ENCODE results near the gene EFCAB14.
"Not testable (repeated sequence)": the region's sequence is repeated elsewhere in the genome, so short reads cannot be mapped to it uniquely, and the experiment has no call there.

EFCAB14 gene

DNA sequence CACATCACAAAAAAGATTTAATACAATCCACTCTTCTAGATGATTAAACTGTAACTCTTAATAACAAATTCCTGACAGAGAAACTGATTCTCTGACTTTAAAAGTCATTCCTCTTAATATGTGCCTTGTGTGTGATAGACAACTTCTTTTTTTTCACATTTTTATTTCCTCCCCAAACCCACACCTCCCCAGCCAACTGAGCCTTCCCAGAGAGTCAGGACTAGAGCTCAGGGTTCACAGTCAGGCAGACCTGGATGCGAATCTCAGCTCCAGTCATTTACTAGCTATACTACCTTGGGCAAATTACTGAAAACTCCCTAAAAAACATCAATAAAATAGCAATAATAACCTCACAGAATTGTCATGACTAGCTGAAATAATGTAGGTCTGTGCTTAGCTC lies 64.9 kb downstream of the EFCAB14 start:
- Histone ChIP-seq H3K4me1 (ENCODE audit: control insufficient read depth, insufficient read depth, low read length) (peaks cover 2% of the 10 kb centered on the region), H3K36me3 (ENCODE audit: control insufficient read depth in 2 of 2, insufficient read depth in 2 of 2, low read length in 2 of 2) (peaks cover 31 to 38% of the 10 kb centered on the region in 2 donors), H3K9ac (ENCODE audit: low read length in 2 of 2) (peak overlapping the region; percentile 22 to 52), H3K27ac (ENCODE audit: low read length) (peak overlapping the region; percentile 37), H3K27me3 (ENCODE audit: control insufficient read depth in 1 of 2, insufficient read depth in 2 of 2, low read length in 2 of 2) (no peaks in the 10 kb centered on the region), H3K4me3 (ENCODE audit: low read length in 2 of 2) (peak overlapping the region in 1 of 2 donors; percentile 41), H3K9me3 (ENCODE audit: control insufficient read depth in 2 of 2, low read length in 2 of 2) (peaks cover 0 to 6% of the 10 kb centered on the region in 2 donors)

DNA sequence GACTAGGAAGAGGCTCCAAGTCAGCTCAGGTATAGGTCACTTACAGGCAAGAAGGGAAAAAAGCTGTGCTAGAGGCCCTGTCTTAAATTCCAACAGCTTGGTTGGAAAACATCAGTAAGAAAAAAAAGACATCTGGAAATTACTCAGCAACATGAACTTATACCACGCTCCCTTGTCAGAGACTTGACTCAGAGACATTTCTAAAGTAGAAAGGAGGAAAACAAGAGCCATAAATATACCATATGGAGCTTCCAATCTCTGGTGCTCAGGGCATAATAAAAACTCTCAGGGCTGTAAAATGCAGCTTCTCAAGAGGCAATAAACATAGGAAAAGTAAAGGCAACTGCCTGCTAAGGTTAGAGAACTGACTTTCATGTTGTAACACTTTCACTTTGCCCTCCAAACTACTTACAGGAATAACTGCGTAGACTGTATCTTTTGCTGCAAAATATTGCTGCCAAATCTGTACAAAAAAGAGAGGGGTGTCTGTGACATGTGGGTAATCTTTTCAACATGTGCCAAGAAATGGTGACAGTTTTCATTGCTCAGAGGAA lies 65.4 kb downstream of the EFCAB14 start:
- Histone ChIP-seq H3K4me1 (ENCODE audit: control insufficient read depth, insufficient read depth, low read length) (peaks cover 2% of the 10 kb centered on the region), H3K36me3 (ENCODE audit: control insufficient read depth in 2 of 2, insufficient read depth in 2 of 2, low read length in 2 of 2) (peaks cover 31 to 37% of the 10 kb centered on the region in 2 donors), H3K9ac (ENCODE audit: low read length in 2 of 2) (peak overlapping the region; percentile 22 to 52), H3K9me3 (ENCODE audit: control insufficient read depth in 2 of 2, low read length in 2 of 2) (peaks cover 0 to 6% of the 10 kb centered on the region in 2 donors), H3K27ac (ENCODE audit: low read length) (peak overlapping the region; percentile 37), H3K27me3 (ENCODE audit: control insufficient read depth in 1 of 2, insufficient read depth in 2 of 2, low read length in 2 of 2) (no peaks in the 10 kb centered on the region), H3K4me3 (ENCODE audit: low read length in 2 of 2) (peak overlapping the region in 1 of 2 donors; percentile 41)

DNA sequence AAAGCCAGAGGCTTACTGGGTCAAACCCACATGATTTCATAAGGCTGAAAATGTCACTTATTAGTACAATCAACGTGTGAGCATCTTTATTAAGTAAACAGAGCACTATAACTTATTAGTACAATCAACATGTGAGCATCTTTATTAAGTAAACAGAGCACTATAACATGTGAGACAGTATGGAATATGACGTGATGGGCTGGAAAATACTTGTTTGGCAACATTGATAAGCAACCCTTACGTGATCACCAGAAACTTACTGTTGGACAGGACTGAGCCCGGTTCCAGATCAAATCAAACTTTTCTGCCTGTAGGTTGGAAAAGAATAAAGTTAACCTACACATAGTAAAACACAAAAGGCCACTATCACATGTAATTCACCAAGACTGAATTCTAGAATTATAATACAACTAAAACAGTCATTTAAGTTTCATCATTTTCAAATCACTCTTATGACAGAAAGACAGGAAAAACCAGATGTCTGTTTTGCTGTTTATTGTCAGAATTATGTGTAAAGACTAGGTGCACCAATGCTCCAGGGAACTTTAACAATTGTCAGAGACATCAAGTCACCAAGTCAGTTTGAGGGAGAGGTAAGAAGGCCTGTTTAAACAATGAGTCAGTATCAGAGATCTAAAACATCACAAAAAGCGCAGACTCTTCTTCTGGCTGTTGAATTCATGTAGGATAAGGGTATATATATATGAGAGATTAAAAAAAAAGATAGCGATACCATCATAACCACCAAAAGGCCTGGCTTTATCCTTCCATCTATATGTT lies 66.4 kb downstream of the EFCAB14 start:
- Histone ChIP-seq H3K9ac (ENCODE audit: low read length in 2 of 2) (no peak overlapping the region), H3K27me3 (ENCODE audit: control insufficient read depth in 1 of 2, insufficient read depth in 2 of 2, low read length in 2 of 2) (no peaks in the 10 kb centered on the region), H3K27ac (ENCODE audit: low read length) (peak overlapping the region; percentile 37), H3K4me3 (ENCODE audit: low read length in 2 of 2) (no peak overlapping the region), H3K36me3 (ENCODE audit: control insufficient read depth in 2 of 2, insufficient read depth in 2 of 2, low read length in 2 of 2) (peaks cover 24 to 28% of the 10 kb centered on the region in 2 donors), H3K4me1 (ENCODE audit: control insufficient read depth, insufficient read depth, low read length) (peaks cover 2% of the 10 kb centered on the region), H3K9me3 (ENCODE audit: control insufficient read depth in 2 of 2, low read length in 2 of 2) (peaks cover 0 to 6% of the 10 kb centered on the region in 2 donors)

DNA sequence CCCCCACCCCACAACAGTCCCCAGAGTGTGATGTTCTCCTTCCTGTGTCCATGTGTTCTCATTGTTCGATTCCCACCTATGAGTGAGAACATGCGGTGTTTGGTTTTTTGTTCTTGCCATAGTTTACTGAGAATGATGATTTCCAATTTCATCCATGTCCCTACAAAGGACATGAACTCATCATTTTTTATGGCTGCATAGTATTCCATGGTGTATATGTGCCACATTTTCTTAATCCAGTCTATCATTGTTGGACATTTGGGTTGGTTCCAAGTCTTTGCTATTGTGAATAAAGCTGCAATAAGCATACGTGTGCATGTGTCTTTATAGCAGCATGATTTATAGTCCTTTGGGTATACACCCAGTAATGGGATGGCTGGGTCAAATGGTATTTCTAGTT lies 67.8 kb downstream of the EFCAB14 start:
- not testable (repeated sequence) for H3K9me3 ChIP-seq (ENCODE audit: control insufficient read depth in 2 of 2, low read length in 2 of 2); H3K27me3 ChIP-seq (ENCODE audit: control insufficient read depth in 1 of 2, insufficient read depth in 2 of 2, low read length in 2 of 2); H3K27ac ChIP-seq (ENCODE audit: low read length); H3K4me3 ChIP-seq (ENCODE audit: low read length in 2 of 2); H3K9ac ChIP-seq (ENCODE audit: low read length in 2 of 2); H3K4me1 ChIP-seq (ENCODE audit: control insufficient read depth, insufficient read depth, low read length)
- peaks cover 31% of the 10 kb centered on the region in 2 donors for H3K36me3 ChIP-seq (ENCODE audit: control insufficient read depth in 2 of 2, insufficient read depth in 2 of 2, low read length in 2 of 2)

DNA sequence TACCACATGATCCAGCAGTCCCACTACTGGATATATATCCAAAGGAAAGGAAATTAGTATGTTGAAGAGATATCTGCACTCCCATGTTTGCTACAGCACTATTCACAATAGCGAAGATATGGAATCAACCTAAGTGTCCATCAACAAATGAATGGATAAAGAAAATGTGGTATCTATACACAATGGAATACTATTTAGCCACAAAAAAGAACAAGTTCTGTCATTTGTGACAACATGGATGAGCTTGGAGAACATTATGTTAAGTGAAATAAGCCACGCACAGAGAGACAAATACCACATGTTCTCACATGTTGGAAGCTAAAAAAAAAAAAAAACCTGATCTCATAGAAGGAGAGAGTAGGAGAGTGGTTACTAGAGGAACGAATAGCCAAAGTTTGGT lies 68.4 kb downstream of the EFCAB14 start:
- H3K36me3 ChIP-seq (ENCODE audit: control insufficient read depth in 2 of 2, insufficient read depth in 2 of 2, low read length in 2 of 2), result peaks cover 26 to 31% of the 10 kb centered on the region in 2 donors
- no peak overlapping the region for H3K4me3 ChIP-seq (ENCODE audit: low read length in 2 of 2)
- no peak overlapping the region for H3K9ac ChIP-seq (ENCODE audit: low read length in 2 of 2)
- no peak overlapping the region for H3K27ac ChIP-seq (ENCODE audit: low read length)
- no peaks in the 10 kb centered on the region for H3K4me1 ChIP-seq (ENCODE audit: control insufficient read depth, insufficient read depth, low read length)
- H3K9me3 ChIP-seq (ENCODE audit: control insufficient read depth in 2 of 2, low read length in 2 of 2), result peaks cover 0 to 6% of the 10 kb centered on the region in 2 donors
- no peaks in the 10 kb centered on the region for H3K27me3 ChIP-seq (ENCODE audit: control insufficient read depth in 1 of 2, insufficient read depth in 2 of 2, low read length in 2 of 2)

DNA sequence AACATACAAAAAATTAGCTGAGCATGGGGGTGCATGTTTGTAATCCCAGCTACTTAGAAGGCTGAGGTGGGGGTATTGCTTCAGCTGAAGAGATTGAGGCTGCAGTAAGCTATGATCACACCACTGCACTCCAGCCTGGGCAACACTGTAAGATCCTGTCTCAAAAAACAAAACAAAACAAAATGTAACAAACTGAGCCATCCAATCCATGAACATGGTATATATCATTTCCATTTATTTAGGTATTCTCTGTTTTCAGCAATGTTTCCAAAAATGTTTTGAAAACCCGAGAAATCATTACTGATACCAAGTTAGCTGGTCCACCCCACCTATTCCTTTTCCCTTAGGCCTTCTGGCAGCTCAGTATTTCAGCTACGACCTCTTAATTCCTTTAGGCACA lies 69.2 kb downstream of the EFCAB14 start:
- Histone ChIP-seq H3K4me3 (ENCODE audit: low read length in 2 of 2) (no peak overlapping the region), H3K4me1 (ENCODE audit: control insufficient read depth, insufficient read depth, low read length) (peaks cover 7% of the 10 kb centered on the region), H3K9ac (ENCODE audit: low read length in 2 of 2) (no peak overlapping the region), H3K27me3 (ENCODE audit: control insufficient read depth in 1 of 2, insufficient read depth in 2 of 2, low read length in 2 of 2) (no peaks in the 10 kb centered on the region), H3K27ac (ENCODE audit: low read length) (no peak overlapping the region), H3K36me3 (ENCODE audit: control insufficient read depth in 2 of 2, insufficient read depth in 2 of 2, low read length in 2 of 2) (peaks cover 25 to 28% of the 10 kb centered on the region in 2 donors), H3K9me3 (ENCODE audit: control insufficient read depth in 2 of 2, low read length in 2 of 2) (peaks cover 0 to 6% of the 10 kb centered on the region in 2 donors)

DNA sequence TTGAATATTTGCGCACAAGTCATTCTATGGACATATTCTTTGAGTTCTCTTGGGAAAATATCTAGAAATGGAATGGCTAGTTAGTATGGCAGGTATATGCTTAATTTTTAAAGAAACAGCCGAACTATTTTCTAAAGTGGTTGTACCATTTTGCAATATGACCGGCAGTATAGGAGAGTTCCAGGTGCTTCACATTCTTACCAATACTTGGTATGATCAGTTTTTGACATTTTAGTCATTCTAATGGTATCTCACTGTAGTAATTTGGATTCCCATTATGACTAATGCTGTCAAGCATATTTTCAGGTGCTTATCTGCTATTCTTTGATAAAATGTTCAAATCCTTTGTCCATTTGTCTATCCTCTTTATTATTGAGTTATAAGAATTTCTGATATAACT lies 71.3 kb downstream of the EFCAB14 start:
- H3K4me1 ChIP-seq (ENCODE audit: control insufficient read depth, insufficient read depth, low read length), result peaks cover 13% of the 10 kb centered on the region
- H3K9me3 ChIP-seq (ENCODE audit: control insufficient read depth in 2 of 2, low read length in 2 of 2), result peaks cover 0 to 6% of the 10 kb centered on the region in 2 donors
- H3K27me3 ChIP-seq (ENCODE audit: control insufficient read depth in 1 of 2, insufficient read depth in 2 of 2, low read length in 2 of 2), result no peaks in the 10 kb centered on the region
- H3K4me3 ChIP-seq (ENCODE audit: low read length in 2 of 2), result no peak overlapping the region
- no peak overlapping the region for H3K27ac ChIP-seq (ENCODE audit: low read length)
- no peak overlapping the region for H3K9ac ChIP-seq (ENCODE audit: low read length in 2 of 2)
- peaks cover 25 to 27% of the 10 kb centered on the region in 2 donors for H3K36me3 ChIP-seq (ENCODE audit: control insufficient read depth in 2 of 2, insufficient read depth in 2 of 2, low read length in 2 of 2)

DNA sequence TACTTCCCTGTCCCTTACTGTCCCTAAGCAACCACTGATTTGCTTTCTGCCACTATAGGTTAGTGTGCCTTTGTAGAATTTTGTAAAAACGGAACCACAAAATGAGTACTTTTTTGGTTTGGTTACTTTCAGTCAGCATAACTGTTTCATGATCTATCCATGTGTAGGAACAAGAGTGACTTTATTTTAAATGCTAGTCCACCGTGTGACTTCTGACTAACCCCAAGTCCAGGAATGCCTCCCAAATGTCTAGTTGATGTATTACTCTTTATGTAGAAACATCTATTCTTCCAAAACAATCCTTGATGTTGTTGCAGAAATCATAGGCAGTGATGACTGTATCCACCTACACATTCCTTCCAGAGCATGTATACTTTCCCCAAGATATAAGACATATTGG lies 72.1 kb downstream of the EFCAB14 start:
- Histone ChIP-seq H3K36me3 (ENCODE audit: control insufficient read depth in 2 of 2, insufficient read depth in 2 of 2, low read length in 2 of 2) (peaks cover 21% of the 10 kb centered on the region in 2 donors), H3K4me3 (ENCODE audit: low read length in 2 of 2) (peak overlapping the region in 1 of 2 donors; percentile 28), H3K9me3 (ENCODE audit: control insufficient read depth in 2 of 2, low read length in 2 of 2) (peaks cover 0 to 6% of the 10 kb centered on the region in 2 donors), H3K27ac (ENCODE audit: low read length) (no peak overlapping the region), H3K9ac (ENCODE audit: low read length in 2 of 2) (no peak overlapping the region), H3K4me1 (ENCODE audit: control insufficient read depth, insufficient read depth, low read length) (peaks cover 16% of the 10 kb centered on the region), H3K27me3 (ENCODE audit: control insufficient read depth in 1 of 2, insufficient read depth in 2 of 2, low read length in 2 of 2) (no peaks in the 10 kb centered on the region)

DNA sequence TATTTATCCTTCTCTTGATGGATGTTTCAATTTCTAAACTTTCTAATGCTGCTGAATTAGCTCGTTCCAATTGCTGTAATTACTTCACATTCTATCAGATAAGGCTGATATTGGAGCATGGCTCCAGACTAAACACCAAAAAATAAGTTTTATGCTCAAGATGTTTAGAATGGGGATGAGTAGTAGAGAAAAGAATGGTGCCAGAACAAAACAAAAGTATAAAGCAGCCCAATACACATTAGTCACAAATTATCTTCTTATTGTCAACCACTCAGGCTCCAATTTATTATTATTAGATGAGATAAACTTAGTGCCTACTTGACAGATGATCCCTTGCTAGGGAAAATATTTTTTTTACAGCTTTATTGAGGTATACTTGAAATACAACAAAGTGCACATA lies 72.6 kb downstream of the EFCAB14 start:
- no peaks in the 10 kb centered on the region for H3K27me3 ChIP-seq (ENCODE audit: control insufficient read depth in 1 of 2, insufficient read depth in 2 of 2, low read length in 2 of 2)
- H3K27ac ChIP-seq (ENCODE audit: low read length), result no peak overlapping the region
- H3K4me3 ChIP-seq (ENCODE audit: low read length in 2 of 2), result no peak overlapping the region
- H3K9ac ChIP-seq (ENCODE audit: low read length in 2 of 2), result no peak overlapping the region
- H3K9me3 ChIP-seq (ENCODE audit: control insufficient read depth in 2 of 2, low read length in 2 of 2), result peaks cover 0 to 6% of the 10 kb centered on the region in 2 donors
- peaks cover 21% of the 10 kb centered on the region in 2 donors for H3K36me3 ChIP-seq (ENCODE audit: control insufficient read depth in 2 of 2, insufficient read depth in 2 of 2, low read length in 2 of 2)
- peaks cover 16% of the 10 kb centered on the region for H3K4me1 ChIP-seq (ENCODE audit: control insufficient read depth, insufficient read depth, low read length)

DNA sequence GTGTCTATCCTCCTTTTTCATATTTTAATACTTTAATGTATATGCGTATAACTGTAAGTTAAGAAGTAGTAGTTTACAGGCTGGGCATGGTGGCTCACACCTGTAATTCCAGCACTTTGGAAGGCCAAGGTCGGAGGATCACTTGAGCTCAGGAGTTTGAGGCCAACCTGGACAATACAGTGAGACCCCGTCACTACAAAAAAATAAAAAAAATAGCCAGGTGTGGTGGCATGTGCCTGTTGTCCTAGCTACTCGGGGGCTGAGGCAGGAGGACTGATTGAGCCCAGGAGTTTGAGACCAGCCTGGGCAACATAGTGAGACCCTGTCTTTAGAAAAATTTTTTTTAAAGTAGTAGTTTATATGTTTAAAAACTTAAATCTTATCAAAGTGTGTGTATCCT lies 73.1 kb downstream of the EFCAB14 start:
- H3K4me3 ChIP-seq (ENCODE audit: low read length in 2 of 2), result no peak overlapping the region
- H3K27ac ChIP-seq (ENCODE audit: low read length), result no peak overlapping the region
- H3K4me1 ChIP-seq (ENCODE audit: control insufficient read depth, insufficient read depth, low read length), result peaks cover 16% of the 10 kb centered on the region
- H3K9ac ChIP-seq (ENCODE audit: low read length in 2 of 2), result no peak overlapping the region
- H3K27me3 ChIP-seq (ENCODE audit: control insufficient read depth in 1 of 2, insufficient read depth in 2 of 2, low read length in 2 of 2), result no peaks in the 10 kb centered on the region
- peaks cover 0 to 6% of the 10 kb centered on the region in 2 donors for H3K9me3 ChIP-seq (ENCODE audit: control insufficient read depth in 2 of 2, low read length in 2 of 2)
- peaks cover 21% of the 10 kb centered on the region in 2 donors for H3K36me3 ChIP-seq (ENCODE audit: control insufficient read depth in 2 of 2, insufficient read depth in 2 of 2, low read length in 2 of 2)

DNA sequence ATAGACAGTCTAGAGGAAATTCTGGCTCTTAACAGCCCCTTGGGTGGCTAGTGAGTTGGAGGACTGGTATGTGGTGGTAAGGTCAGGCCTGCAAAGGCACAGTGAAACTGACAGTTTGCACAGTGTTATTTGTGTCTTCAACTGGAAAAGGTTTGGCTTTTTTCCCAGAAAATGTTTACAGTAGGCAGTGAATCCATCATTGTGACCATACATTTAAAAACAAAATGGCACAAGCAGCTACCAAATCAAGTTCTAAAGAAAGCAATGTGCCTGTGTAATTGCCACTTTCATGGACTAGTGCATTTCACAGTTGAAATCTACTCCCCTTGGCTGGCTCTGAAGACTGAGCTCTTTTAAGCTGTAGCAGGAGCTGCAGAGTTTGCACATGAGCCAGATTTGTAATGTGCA lies 75.5 kb downstream of the EFCAB14 start:
- Histone ChIP-seq H3K4me1 (ENCODE audit: control insufficient read depth, insufficient read depth, low read length) (peaks cover 16% of the 10 kb centered on the region), H3K9me3 (ENCODE audit: control insufficient read depth in 2 of 2, low read length in 2 of 2) (no peaks in the 10 kb centered on the region), H3K36me3 (ENCODE audit: control insufficient read depth in 2 of 2, insufficient read depth in 2 of 2, low read length in 2 of 2) (peaks cover 6 to 10% of the 10 kb centered on the region in 2 donors), H3K27ac (ENCODE audit: low read length) (peak overlapping the region; percentile 66), H3K27me3 (ENCODE audit: control insufficient read depth in 1 of 2, insufficient read depth in 2 of 2, low read length in 2 of 2) (no peaks in the 10 kb centered on the region), H3K4me3 (ENCODE audit: low read length in 2 of 2) (peak overlapping the region in 1 of 2 donors; percentile 3), H3K9ac (ENCODE audit: low read length in 2 of 2) (no peak overlapping the region)
